A204.1 (cell line): ENCODE results near the gene LAMTOR4.
"Not testable (repeated sequence)": the region's sequence is repeated elsewhere in the genome, so short reads cannot be mapped to it uniquely, and the experiment has no call there.

Source experiments
- FAIRE-seq: peaks from 2 replicates; lab custom pipeline; 2012; peaks lifted over from hg19 to GRCh38; lab: Jason Lieb, UNC

Gene LAMTOR4

DNA sequence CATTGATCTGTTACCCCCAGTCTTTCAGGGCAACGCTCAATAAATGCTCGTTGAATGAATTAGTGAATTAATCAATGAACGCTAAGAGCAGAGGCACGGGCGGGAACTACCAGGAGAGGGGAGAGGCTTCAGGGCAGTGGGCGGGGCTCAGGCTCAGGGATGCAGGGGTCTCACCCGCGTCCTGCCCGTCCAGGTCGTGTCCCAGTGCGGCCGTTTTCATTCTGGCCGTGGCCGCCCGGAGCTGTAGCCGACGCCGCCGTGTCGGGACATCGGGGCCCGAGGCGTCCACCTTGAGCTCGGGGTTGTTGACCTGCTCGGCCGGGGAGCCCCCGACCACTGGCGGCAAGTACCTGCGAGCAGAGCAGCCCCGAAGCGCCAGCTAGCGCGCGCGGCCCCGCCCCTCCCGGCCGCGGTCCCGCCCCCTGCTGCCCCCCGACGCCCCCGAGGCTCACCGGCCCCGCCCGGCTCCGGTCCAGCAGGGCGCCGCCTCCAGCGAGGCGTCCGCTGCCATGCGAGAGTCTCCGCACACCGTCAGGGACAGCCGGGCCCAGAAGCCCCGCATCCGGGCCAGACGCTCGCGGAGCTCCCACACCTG lies 22.5 kb downstream of the LAMTOR4 start:
- FAIRE-seq = no peak

- FAIRE-seq = no peak
Measured at GRCh38 chr7:100171840-100172239, 23.1 kb downstream of the LAMTOR4 start.

- no peak for FAIRE-seq
Measured at GRCh38 chr7:100173806-100174495, 25.2 kb downstream of the LAMTOR4 start.

GRCh38 chr7:100174582-100174981 lies 25.9 kb downstream of the LAMTOR4 start:
- FAIRE-seq = no peak

GRCh38 chr7:100175296-100175935 lies 26.7 kb downstream of the LAMTOR4 start:
- FAIRE-seq = no peak

- FAIRE-seq = no peak
Measured at GRCh38 chr7:100176096-100177044, 27.7 kb downstream of the LAMTOR4 start.

DNA sequence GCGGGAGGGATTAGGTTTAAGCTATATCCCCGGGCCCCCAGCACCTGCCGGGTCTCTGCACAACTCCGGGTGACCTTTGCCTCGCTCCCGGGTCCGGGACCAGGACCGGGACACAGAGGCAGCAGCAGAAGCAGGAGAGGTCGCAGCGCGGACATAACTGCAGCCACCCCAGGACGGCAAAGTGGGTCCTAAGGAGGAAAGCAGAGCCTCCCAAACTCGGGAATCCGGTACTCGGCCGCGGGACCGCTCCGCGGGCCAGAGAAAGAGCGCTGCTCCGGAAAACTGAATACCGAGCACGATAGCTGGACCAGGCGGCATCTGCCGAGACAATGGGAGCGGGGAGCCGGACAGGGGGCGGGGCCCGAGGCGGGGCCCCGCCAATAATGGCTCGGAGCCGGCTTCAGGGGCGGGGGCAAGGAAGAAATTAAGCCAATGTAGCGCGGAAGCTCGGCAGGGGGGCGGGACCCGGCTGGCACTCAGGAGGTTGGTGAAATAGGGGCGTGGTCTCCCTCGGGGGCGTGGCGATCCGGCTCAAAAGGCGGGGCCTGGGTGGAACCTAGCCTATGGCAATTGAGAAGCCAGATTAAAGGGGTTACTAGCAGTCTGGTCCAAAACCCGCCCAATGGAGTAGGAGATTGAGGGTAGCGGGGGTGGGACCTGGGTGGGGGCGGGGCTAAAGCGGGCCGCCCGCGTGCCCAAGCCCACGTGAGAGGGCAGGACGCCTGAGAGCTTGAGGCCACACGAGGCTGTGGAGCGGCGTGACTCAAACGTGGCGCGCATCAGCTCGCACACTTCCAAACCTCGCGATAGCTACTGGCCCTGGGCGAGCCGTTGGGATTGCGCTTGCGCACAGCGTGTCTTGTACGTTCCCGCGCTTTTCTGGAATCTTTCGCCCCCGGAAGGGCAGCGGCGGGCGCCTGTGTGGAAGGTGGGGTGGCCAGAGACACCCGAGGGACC lies 28.6 kb downstream of the LAMTOR4 start, which contains the start of the genes GPC2 and STAG3:
GPC2 (minus strand) TSS at position 337 of the 957 bp plus-strand sequence; CDS start at position 155, 182 bp downstream.
STAG3 (plus strand) TSS at position 874 of the 957 bp plus-strand sequence. CDS start 2,639 bp downstream, outside the sequence.
- FAIRE-seq = no peak

- not testable (repeated sequence) for FAIRE-seq
Measured at GRCh38 chr7:100180084-100180483, 31.4 kb downstream of the LAMTOR4 start.

GRCh38 chr7:100182616-100183015 lies 33.9 kb downstream of the LAMTOR4 start:
- FAIRE-seq = not testable (repeated sequence)

GRCh38 chr7:100183090-100183489 lies 34.4 kb downstream of the LAMTOR4 start:
- not testable (repeated sequence) for FAIRE-seq

DNA sequence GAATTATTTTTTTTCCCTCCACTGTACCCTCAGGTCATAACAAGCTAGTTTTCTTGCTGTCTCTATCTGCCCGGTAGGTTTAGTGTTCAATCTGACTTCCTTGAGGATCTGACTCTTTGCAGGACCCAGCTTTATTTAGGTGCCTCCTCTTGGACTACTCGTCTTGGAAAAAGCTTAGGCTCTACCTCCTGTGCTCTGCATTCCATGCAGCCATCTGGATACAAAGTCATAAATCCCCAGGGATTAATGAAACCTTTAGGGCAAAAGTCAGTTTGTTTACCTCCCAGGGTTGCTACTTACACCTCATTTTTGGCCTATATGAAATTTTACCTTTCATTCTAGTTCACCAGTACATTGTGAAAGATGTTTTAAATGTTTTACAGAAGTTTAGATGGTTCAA lies 37.0 kb downstream of the LAMTOR4 start:
- no peak for FAIRE-seq

DNA sequence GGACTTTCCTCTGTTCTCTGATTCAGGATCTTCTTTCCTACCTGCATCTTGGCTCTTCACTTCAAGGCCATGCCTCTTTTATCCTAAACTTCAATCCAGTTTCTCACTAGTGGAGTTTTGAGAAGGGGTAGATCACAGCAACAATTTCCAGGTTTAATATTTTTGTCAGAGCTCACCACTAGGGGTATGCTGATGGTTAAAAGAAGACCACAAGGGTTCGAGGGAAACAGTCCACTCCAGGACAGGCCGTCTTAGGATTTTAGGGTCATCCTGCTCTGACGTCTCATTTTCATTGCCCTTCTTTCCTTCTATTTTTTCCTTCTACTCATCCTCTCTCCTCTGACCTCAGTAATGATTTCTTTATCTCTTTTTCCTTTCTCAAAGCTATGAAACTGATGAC lies 40.3 kb downstream of the LAMTOR4 start:
- no peak for FAIRE-seq

GRCh38 chr7:100190048-100190711 lies 41.5 kb downstream of the LAMTOR4 start:
- FAIRE-seq = peak; percentile 84

- FAIRE-seq = no peak
Measured at GRCh38 chr7:100191775-100192174, 43.1 kb downstream of the LAMTOR4 start.

GRCh38 chr7:100192281-100192862 lies 43.7 kb downstream of the LAMTOR4 start:
- FAIRE-seq = not testable (repeated sequence)

- FAIRE-seq = no peak
Measured at GRCh38 chr7:100192969-100193368, 44.3 kb downstream of the LAMTOR4 start.

- no peak for FAIRE-seq
Measured at GRCh38 chr7:100195222-100195621, 46.5 kb downstream of the LAMTOR4 start.

GRCh38 chr7:100195901-100196322 lies 47.2 kb downstream of the LAMTOR4 start:
- not testable (repeated sequence) for FAIRE-seq

DNA sequence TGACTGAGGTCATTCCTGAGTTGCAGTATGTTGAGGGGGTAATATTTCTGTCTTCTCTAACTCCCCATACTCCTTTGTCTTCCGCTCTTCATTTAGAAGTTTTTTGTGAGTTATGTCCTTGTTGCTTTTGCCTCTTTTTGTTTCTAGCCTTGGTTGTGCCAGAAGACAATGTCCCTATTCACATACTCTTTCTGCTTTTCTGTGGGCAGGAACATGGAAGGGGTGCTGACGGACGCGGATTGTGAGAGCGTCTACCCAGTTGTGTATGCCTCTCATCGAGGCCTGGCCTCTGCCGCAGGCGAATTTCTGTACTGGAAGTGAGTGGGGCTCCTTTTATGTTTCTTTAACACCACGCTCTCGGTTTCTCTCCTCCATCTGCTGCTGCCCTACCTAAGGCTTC lies 49.5 kb downstream of the LAMTOR4 start:
- FAIRE-seq = no peak

DNA sequence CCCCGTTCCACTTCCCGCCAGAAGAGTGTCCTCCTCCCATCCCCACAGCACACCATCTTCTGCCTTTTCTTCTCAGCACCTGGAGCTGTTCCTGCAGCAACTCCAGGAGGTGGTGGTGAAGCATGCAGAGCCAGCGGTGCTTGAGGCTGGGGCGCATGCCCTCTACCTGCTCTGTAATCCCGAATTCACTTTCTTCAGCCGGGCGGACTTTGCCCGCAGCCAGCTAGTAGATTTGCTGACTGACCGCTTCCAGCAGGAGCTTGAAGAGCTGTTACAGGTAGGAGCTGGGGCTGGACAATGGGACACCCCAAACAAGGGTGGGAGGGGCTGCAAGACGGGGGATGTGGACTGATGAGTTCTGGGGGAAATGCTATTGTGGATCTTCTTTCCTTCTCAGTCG lies 52.0 kb downstream of the LAMTOR4 start:
- no peak for FAIRE-seq
